Measurements from ENCODE around the gene EFHD2.

Gene EFHD2

GRCh38 chr1:15410223-15410883, 665 bp downstream of the EFHD2 start:
- Histone ChIP-seq H3K4me1 (no peaks in the 10 kb centered on the region; the same call in 1 of the 2 replicates), H3K9me3 (no peaks in the 10 kb centered on the region)
- no peak for DNase-seq

DNA sequence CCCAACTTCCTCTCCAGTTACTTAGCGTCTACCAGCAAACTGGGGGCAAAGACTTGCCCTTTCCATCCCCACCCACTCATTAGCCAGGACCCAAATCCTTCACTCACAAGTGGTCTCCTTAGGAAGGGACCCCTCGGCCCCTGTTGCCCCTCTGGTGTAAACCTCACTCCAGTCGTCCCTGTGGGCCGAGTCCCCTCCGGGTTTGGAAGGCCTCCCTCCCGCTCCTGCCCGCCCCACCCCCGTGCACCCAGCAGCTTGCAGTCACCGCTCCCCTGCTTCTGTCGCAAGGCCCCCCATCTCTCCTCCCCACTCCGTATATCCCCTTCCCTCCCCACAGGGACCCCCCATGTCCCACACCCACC, 1.2 kb downstream of the EFHD2 start:
- Histone ChIP-seq H3K9me3 (no peaks in the 10 kb centered on the region), H3K36me3 (no peaks in the 10 kb centered on the region), H3K4me3 (ENCODE audit: low read depth, low read length) (peak overlapping the region; percentile 64), H3K4me1 (no peaks in the 10 kb centered on the region; the same call in 1 of the 2 replicates), H3K27me3 (no peaks in the 10 kb centered on the region)
- no peak for DNase-seq
- TF ChIP-seq, protein P1, sequence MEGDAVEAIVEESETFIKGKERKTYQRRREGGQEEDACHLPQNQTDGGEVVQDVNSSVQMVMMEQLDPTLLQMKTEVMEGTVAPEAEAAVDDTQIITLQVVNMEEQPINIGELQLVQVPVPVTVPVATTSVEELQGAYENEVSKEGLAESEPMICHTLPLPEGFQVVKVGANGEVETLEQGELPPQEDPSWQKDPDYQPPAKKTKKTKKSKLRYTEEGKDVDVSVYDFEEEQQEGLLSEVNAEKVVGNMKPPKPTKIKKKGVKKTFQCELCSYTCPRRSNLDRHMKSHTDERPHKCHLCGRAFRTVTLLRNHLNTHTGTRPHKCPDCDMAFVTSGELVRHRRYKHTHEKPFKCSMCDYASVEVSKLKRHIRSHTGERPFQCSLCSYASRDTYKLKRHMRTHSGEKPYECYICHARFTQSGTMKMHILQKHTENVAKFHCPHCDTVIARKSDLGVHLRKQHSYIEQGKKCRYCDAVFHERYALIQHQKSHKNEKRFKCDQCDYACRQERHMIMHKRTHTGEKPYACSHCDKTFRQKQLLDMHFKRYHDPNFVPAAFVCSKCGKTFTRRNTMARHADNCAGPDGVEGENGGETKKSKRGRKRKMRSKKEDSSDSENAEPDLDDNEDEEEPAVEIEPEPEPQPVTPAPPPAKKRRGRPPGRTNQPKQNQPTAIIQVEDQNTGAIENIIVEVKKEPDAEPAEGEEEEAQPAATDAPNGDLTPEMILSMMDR (IDR thresholded peaks at IDR 0.05; ENCODE audit: low read depth, low read length) = no peak

More at GRCh38 chr1:15410223-15410883, 665 bp downstream of the EFHD2 start:
- no peaks in the 10 kb centered on the region for H3K27me3 ChIP-seq
- TF ChIP-seq, protein P1 (IDR thresholded peaks at IDR 0.05; ENCODE audit: low read depth, low read length) = no peak
- H3K36me3 ChIP-seq = no peaks in the 10 kb centered on the region
- peak overlapping the region; percentile 64 for H3K4me3 ChIP-seq (ENCODE audit: low read depth, low read length)

GRCh38 chr1:15411593-15412137, 2.0 kb downstream of the EFHD2 start:
- peak overlapping the region; percentile 11; the same call in 1 of the 2 replicates for H3K4me3 ChIP-seq (ENCODE audit: low read depth, low read length)
- no peaks in the 10 kb centered on the region for H3K27me3 ChIP-seq
- H3K36me3 ChIP-seq = no peaks in the 10 kb centered on the region
- TF ChIP-seq, protein P1 (IDR thresholded peaks at IDR 0.05; ENCODE audit: low read depth, low read length) = no peak
- no peaks in the 10 kb centered on the region; the same call in 1 of the 2 replicates for H3K4me1 ChIP-seq
- no peak for DNase-seq
- no peaks in the 10 kb centered on the region for H3K9me3 ChIP-seq

- Histone ChIP-seq H3K9me3 (no peaks in the 10 kb centered on the region), H3K27me3 (no peaks in the 10 kb centered on the region), H3K36me3 (no peaks in the 10 kb centered on the region), H3K4me1 (no peaks in the 10 kb centered on the region; the same call in 1 of the 2 replicates), H3K4me3 (ENCODE audit: low read depth, low read length) (no peak overlapping the region)
- TF ChIP-seq, protein P1 (IDR thresholded peaks at IDR 0.05; ENCODE audit: low read depth, low read length) = no peak
- no peak for DNase-seq
Measured at GRCh38 chr1:15412175-15412800, 2.6 kb downstream of the EFHD2 start.

GRCh38 chr1:15412843-15413242, 3.2 kb downstream of the EFHD2 start:
- DNase-seq = no peak
- Histone ChIP-seq H3K4me3 (ENCODE audit: low read depth, low read length) (no peak overlapping the region), H3K4me1 (no peaks in the 10 kb centered on the region; the same call in 1 of the 2 replicates), H3K9me3 (no peaks in the 10 kb centered on the region), H3K27me3 (no peaks in the 10 kb centered on the region), H3K36me3 (no peaks in the 10 kb centered on the region)
- TF ChIP-seq, protein P1 (IDR thresholded peaks at IDR 0.05; ENCODE audit: low read depth, low read length) = no peak
